ENCODE measurements around the gene ATF6B.

DNA sequence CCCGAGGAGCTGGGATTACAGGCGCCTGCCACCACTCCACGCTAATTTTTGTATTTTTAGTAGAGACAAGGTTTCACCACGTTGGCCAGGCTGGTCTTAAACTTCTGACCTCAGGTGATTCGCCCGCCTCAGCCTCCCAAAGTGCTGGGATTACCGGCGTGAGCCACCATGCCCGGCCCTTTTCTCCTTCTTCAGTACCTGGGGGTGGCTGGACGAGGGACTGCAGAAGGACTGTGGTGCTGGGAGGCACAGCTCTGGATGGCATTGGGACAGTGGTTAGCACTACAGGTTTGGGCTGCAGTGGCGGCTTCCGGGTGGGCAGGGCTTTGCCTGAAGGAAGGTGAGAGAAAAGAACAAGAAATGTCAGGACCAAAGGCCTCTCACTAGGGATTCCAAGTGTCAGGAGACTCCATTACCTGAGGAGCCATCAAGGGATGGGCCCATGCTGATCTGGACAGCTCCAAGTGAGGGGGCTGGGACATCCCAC is 7.4 kb downstream of the ATF6B start:
- TF ChIP-seq GATA3 (IDR thresholded peaks at IDR 0.05; ENCODE audit: low read depth, low read length) = no peak
- TF ChIP-seq GATA2 (IDR thresholded peaks at IDR 0.05; ENCODE audit: low read depth, low read length) = no peak
